ENCODE data around the gene PLXNA1.

The PLXNA1 gene

DNA sequence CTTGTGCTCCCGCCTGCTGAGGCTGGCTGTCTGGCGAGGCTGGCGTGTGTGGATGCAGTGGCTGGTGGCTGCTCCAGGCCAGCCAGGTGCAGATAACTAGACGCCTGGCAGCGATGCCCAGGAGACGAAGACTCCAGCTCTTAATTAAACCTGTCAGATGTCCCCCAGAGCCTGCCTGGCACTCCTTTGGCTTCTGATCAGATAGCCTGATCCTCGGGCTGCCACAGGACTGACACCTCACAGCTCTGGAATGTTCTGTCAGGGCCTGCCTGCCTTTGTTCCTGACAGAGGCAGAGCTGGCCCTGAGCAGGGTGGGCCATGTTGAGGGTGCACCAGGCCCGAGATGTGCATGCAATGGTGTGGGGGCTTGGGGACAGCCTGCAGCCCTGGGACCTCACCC, 36.5 kb downstream of the PLXNA1 start:
- Histone ChIP-seq H3K9me3 (replicated peaks; ENCODE audit: insufficient read depth, low read length) (no peaks in the 10 kb centered on the region), H3K79me2 (ENCODE audit: low read length) (no peaks in the 10 kb centered on the region), H3K27ac (ENCODE audit: low read length) (no peak overlapping the region), H3K9ac (ENCODE audit: low read length) (no peak overlapping the region), H3K4me2 (ENCODE audit: low read depth, low read length) (no peak overlapping the region), H3K9me2 (replicated peaks; ENCODE audit: insufficient read depth, low read length) (no peaks in the 10 kb centered on the region), H4K20me1 (ENCODE audit: insufficient read depth, low read length) (no peaks in the 10 kb centered on the region), H3K27me3 (replicated peaks; ENCODE audit: insufficient read depth, low read length) (no peaks in the 10 kb centered on the region), H3K4me1 (ENCODE audit: low read length) (no peaks in the 10 kb centered on the region), H2AFZ (ENCODE audit: low read length) (no peak overlapping the region), H3F3A (ENCODE audit: insufficient read depth, low read length) (no peaks in the 10 kb centered on the region), H3K4me3 (ENCODE audit: low read length) (no peak overlapping the region), H3K36me3 (replicated peaks; ENCODE audit: insufficient read depth, low read length) (no peaks in the 10 kb centered on the region)
- DNase-seq: no peak
- TF ChIP-seq EZH2 (optimal IDR thresholded peaks at IDR 0.05; ENCODE audit: low read depth, low read length) (no peak), EZH2phosphoT487 (IDR thresholded peaks at IDR 0.05; ENCODE audit: low read length) (no peak)
- TF ChIP-seq, protein P1, sequence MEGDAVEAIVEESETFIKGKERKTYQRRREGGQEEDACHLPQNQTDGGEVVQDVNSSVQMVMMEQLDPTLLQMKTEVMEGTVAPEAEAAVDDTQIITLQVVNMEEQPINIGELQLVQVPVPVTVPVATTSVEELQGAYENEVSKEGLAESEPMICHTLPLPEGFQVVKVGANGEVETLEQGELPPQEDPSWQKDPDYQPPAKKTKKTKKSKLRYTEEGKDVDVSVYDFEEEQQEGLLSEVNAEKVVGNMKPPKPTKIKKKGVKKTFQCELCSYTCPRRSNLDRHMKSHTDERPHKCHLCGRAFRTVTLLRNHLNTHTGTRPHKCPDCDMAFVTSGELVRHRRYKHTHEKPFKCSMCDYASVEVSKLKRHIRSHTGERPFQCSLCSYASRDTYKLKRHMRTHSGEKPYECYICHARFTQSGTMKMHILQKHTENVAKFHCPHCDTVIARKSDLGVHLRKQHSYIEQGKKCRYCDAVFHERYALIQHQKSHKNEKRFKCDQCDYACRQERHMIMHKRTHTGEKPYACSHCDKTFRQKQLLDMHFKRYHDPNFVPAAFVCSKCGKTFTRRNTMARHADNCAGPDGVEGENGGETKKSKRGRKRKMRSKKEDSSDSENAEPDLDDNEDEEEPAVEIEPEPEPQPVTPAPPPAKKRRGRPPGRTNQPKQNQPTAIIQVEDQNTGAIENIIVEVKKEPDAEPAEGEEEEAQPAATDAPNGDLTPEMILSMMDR (IDR thresholded peaks at IDR 0.05; ENCODE audit: low read length): no peak

DNA sequence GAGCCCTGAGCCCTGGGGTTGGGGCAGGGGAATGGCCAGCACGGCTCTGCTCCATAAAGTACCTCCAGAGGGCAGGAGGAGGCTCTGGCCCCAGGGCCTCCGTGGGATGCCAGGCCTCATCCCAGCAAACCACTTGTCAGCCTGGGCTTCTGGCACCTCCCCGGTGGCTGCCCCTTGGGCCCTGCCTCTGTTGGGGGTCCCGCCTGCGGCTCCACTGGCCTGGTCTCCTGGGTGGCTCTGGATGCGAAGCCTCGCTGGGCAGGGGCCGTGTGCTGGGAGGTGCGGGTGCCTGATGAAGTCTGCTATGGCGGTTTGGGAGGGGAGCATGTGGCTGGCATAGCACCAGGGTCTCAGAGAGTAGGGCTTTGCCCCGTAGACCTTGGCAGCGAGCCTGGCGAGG, 37.6 kb downstream of the PLXNA1 start:
- H3K27ac ChIP-seq (ENCODE audit: low read length): no peak overlapping the region
- no peaks in the 10 kb centered on the region for H3K36me3 ChIP-seq (replicated peaks; ENCODE audit: insufficient read depth, low read length)
- TF ChIP-seq, protein P1 (IDR thresholded peaks at IDR 0.05; ENCODE audit: low read length): no peak
- TF ChIP-seq EZH2 (optimal IDR thresholded peaks at IDR 0.05; ENCODE audit: low read depth, low read length): no peak
- TF ChIP-seq EZH2phosphoT487 (IDR thresholded peaks at IDR 0.05; ENCODE audit: low read length): no peak
- no peaks in the 10 kb centered on the region for H3K27me3 ChIP-seq (replicated peaks; ENCODE audit: insufficient read depth, low read length)
- H3K9ac ChIP-seq (ENCODE audit: low read length): no peak overlapping the region
- no peak overlapping the region for H2AFZ ChIP-seq (ENCODE audit: low read length)
- no peaks in the 10 kb centered on the region for H3K4me1 ChIP-seq (ENCODE audit: low read length)
- H3K4me3 ChIP-seq (ENCODE audit: low read length): no peak overlapping the region
- no peaks in the 10 kb centered on the region for H3K79me2 ChIP-seq (ENCODE audit: low read length)
- H4K20me1 ChIP-seq (ENCODE audit: insufficient read depth, low read length): no peaks in the 10 kb centered on the region
- no peak for DNase-seq
- H3K9me2 ChIP-seq (replicated peaks; ENCODE audit: insufficient read depth, low read length): no peaks in the 10 kb centered on the region
- no peaks in the 10 kb centered on the region for H3K9me3 ChIP-seq (replicated peaks; ENCODE audit: insufficient read depth, low read length)
- H3F3A ChIP-seq (ENCODE audit: insufficient read depth, low read length): no peaks in the 10 kb centered on the region
- no peak overlapping the region for H3K4me2 ChIP-seq (ENCODE audit: low read depth, low read length)

DNA sequence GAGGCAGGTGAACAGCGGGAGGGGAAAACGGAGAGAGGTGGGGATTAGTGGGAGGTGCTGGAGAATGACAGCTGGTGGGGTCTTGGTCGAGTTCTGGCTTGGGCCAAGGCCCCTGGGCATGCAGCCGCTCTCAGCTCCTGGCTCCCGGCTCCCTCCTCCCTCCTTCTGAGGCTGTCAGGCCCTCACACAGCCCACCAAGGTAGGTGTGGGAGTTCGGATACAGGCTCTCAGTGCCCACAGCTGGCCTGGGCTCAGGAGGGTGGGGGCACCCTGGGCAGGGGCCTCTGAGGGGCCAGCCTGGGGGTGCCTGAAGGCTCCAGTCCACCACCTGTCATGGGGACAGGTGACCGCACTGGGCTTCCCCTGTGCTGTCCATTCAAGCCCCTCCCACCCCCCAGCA, 39.9 kb downstream of the PLXNA1 start:
- Histone ChIP-seq H3K4me2 (ENCODE audit: low read depth, low read length) (no peak overlapping the region), H4K20me1 (ENCODE audit: insufficient read depth, low read length) (no peaks in the 10 kb centered on the region), H3K4me3 (ENCODE audit: low read length) (no peak overlapping the region), H3K9ac (ENCODE audit: low read length) (no peak overlapping the region), H3K4me1 (ENCODE audit: low read length) (no peaks in the 10 kb centered on the region), H3K27me3 (replicated peaks; ENCODE audit: insufficient read depth, low read length) (no peaks in the 10 kb centered on the region), H3K27ac (ENCODE audit: low read length) (no peak overlapping the region), H3K79me2 (ENCODE audit: low read length) (no peaks in the 10 kb centered on the region), H3K9me3 (replicated peaks; ENCODE audit: insufficient read depth, low read length) (no peaks in the 10 kb centered on the region), H3K36me3 (replicated peaks; ENCODE audit: insufficient read depth, low read length) (no peaks in the 10 kb centered on the region), H3K9me2 (replicated peaks; ENCODE audit: insufficient read depth, low read length) (no peaks in the 10 kb centered on the region), H3F3A (ENCODE audit: insufficient read depth, low read length) (no peaks in the 10 kb centered on the region), H2AFZ (ENCODE audit: low read length) (no peak overlapping the region)
- DNase-seq: no peak
- TF ChIP-seq EZH2 (optimal IDR thresholded peaks at IDR 0.05; ENCODE audit: low read depth, low read length) (no peak), EZH2phosphoT487 (IDR thresholded peaks at IDR 0.05; ENCODE audit: low read length) (no peak)
- TF ChIP-seq, protein P1 (IDR thresholded peaks at IDR 0.05; ENCODE audit: low read length): no peak

Measured in MM.1S (cell line).